Colonic mucosa (tissue), 4 donors: ENCODE data around the gene KIF21A. TPM values are rescaled to one million over a fixed set of nuclear protein-coding genes. Genes with fewer than 3 reads are reported as not detected.

Experiments
- DNase-seq: peaks from one replicate; pipeline ENCODE4 v3.0.0-alpha.2; 2020
- H3K27ac ChIP-seq: fragments of 200-600 bp; one replicate; pipeline ENCODE4 v1.8.0; 2021
- H3K27me3 ChIP-seq: fragments of 200-600 bp; one replicate; pipeline ENCODE4 v1.8.0; 2021
- H3K36me3 ChIP-seq: fragments of 200-600 bp; one replicate; pipeline ENCODE4 v1.8.0; 2021
- H3K4me1 ChIP-seq: fragments of 200-600 bp; one replicate; pipeline ENCODE4 v1.8.0; 2021; ENCODE audit warnings: mild to moderate bottlenecking
- H3K4me3 ChIP-seq: fragments of 200-600 bp; one replicate; pipeline ENCODE4 v1.8.0; 2021
- H3K9ac ChIP-seq, 2 donors: one replicate each; pipeline ENCODE4 v1.7.0; 2013; ENCODE audit warnings: control low read depth in 2 of 2, low read depth in 2 of 2, low read length in 2 of 2
- H3K9me3 ChIP-seq: fragments of 200-600 bp; one replicate; pipeline ENCODE4 v1.8.0; 2021
- CTCF ChIP-seq: fragments of 200-600 bp; IDR thresholded peaks from one replicate; pipeline ENCODE4 v1.8.0; 2022; ENCODE audit warnings: antibody characterized with exemption, mild to moderate bottlenecking
- intact Hi-C: fragments of 100-400 bp; cut with DNase I; formaldehyde crosslinking; loops from one replicate; pipeline ENCODE4 v1.14.1; 2022
- total RNA-seq, 2 donors: library from RNA; stranded (reverse); fragmentation: NEBNext Ultra II Directional in 1 of 2; extraction: Animal tissue kit (Norgen Biotek cat#: 25700) in 1 of 2; gene quantifications; one replicate each; pipeline ENCODE4 v1.2.1, GENCODE V29; 2021
- donor health status: healthy.
- donor health status: DM: no; HTN: no; CAD: no.
- donor health status: DM: no; HTN: no; CAD: no.

Gene KIF21A
- total RNA-seq, 2 donors from 2014 or later, result 24.6 to 31.0 TPM

- H3K9ac ChIP-seq, result no peak overlapping the region
- no peak for TF ChIP-seq CTCF
- H3K4me1 ChIP-seq, result no peaks in the 10 kb centered on the region
- H3K27ac ChIP-seq, result no peak overlapping the region
- H3K4me3 ChIP-seq, result no peak overlapping the region
- H3K9me3 ChIP-seq, result no peaks in the 10 kb centered on the region
- H3K27me3 ChIP-seq, result no peaks in the 10 kb centered on the region
- no peak for DNase-seq
- intact Hi-C loops, result no loop called here
- no peaks in the 10 kb centered on the region for H3K36me3 ChIP-seq
These were observed 70.0 kb downstream of the KIF21A start for GRCh38 chr12:39372929-39373328.

- Histone ChIP-seq H3K4me3 (no peak overlapping the region), H3K27ac (no peak overlapping the region), H3K27me3 (no peaks in the 10 kb centered on the region), H3K9ac (no peak overlapping the region), H3K9me3 (no peaks in the 10 kb centered on the region), H3K36me3 (no peaks in the 10 kb centered on the region), H3K4me1 (no peaks in the 10 kb centered on the region)
- no peak for TF ChIP-seq CTCF
- DNase-seq, result no peak
- intact Hi-C loops, result no loop called here
These were observed 70.6 kb downstream of the KIF21A start for GRCh38 chr12:39372204-39372925.

- no peak overlapping the region for H3K27ac ChIP-seq
- no peaks in the 10 kb centered on the region for H3K4me1 ChIP-seq
- TF ChIP-seq CTCF, result no peak
- no peaks in the 10 kb centered on the region for H3K9me3 ChIP-seq
- H3K36me3 ChIP-seq, result no peaks in the 10 kb centered on the region
- no peak overlapping the region for H3K9ac ChIP-seq
- H3K27me3 ChIP-seq, result no peaks in the 10 kb centered on the region
- no peak for DNase-seq
- no peak overlapping the region for H3K4me3 ChIP-seq
- intact Hi-C loops, result no loop called here
These were observed 73.2 kb downstream of the KIF21A start for GRCh38 chr12:39369756-39370155.

- Histone ChIP-seq H3K4me1 (no peaks in the 10 kb centered on the region), H3K4me3 (no peak overlapping the region), H3K36me3 (no peaks in the 10 kb centered on the region), H3K27me3 (no peaks in the 10 kb centered on the region), H3K9me3 (no peaks in the 10 kb centered on the region), H3K27ac (no peak overlapping the region), H3K9ac (no peak overlapping the region)
- intact Hi-C loops, result no loop called here
- no peak for TF ChIP-seq CTCF
- DNase-seq, result no peak
These were observed 74.0 kb downstream of the KIF21A start for GRCh38 chr12:39368891-39369290.

GRCh38 chr12:39368096-39368495, 74.8 kb downstream of the KIF21A start:
- intact Hi-C loops, result no loop called here
- no peak for TF ChIP-seq CTCF
- no peak for DNase-seq

More at GRCh38 chr12:39368096-39368495, 74.8 kb downstream of the KIF21A start:
- Histone ChIP-seq H3K4me3 (no peak overlapping the region), H3K27ac (no peak overlapping the region), H3K9me3 (no peaks in the 10 kb centered on the region), H3K4me1 (no peaks in the 10 kb centered on the region), H3K9ac (no peak overlapping the region), H3K36me3 (no peaks in the 10 kb centered on the region), H3K27me3 (no peaks in the 10 kb centered on the region)
